Measurements from ENCODE around the gene GAB2. TPM values are rescaled to one million over a fixed set of nuclear protein-coding genes. Genes with fewer than 3 reads are reported as not detected.

Gene GAB2
- total RNA-seq, 4 donors from 2014 or later, result 15.9 to 82.3 (median 21.1) TPM

- peak in 1 of 2 donors; percentile 26 for DNase-seq
- Histone ChIP-seq H3K27me3 (no peaks in the 10 kb centered on the region), H3K27ac (peak overlapping the region; percentile 57 to 58), H3K36me3 (no peaks in the 10 kb centered on the region), H3K4me1 (peaks cover 0 to 11% of the 10 kb centered on the region in 2 donors), H3K4me3 (no peak overlapping the region), H3K9me3 (no peaks in the 10 kb centered on the region)
- intact Hi-C loops (cut with DNase I; ENCODE audit: low total_unique reads), result loop anchor here (10.0 kb wide), 1 partner anchor 130 kb away; no protein-coding TSS in a partner anchor
- no peak for TF ChIP-seq POLR2A (IDR thresholded peaks at IDR 0.05)
- TF ChIP-seq CTCF (IDR thresholded peaks at IDR 0.05), result no peak
Observed at GRCh38 chr11:78424334-78425270, 7.0 kb upstream of the GAB2 start.

- peak overlapping the region in 1 of 2 donors; percentile 10 for H3K27ac ChIP-seq
- H3K4me1 ChIP-seq, result peaks cover 0 to 11% of the 10 kb centered on the region in 2 donors
- no peaks in the 10 kb centered on the region for H3K36me3 ChIP-seq
- no peaks in the 10 kb centered on the region for H3K27me3 ChIP-seq
- no peak for DNase-seq
- intact Hi-C loops (cut with DNase I; ENCODE audit: low total_unique reads), result loop anchor here (10.0 kb wide), 1 partner anchor 132 kb away; no protein-coding TSS in a partner anchor
- TF ChIP-seq CTCF (IDR thresholded peaks at IDR 0.05) (no peak), POLR2A (IDR thresholded peaks at IDR 0.05) (no peak)
- no peaks in the 10 kb centered on the region for H3K9me3 ChIP-seq
- H3K4me3 ChIP-seq, result no peak overlapping the region
Observed at GRCh38 chr11:78423241-78423640, 5.6 kb upstream of the GAB2 start.

- Histone ChIP-seq H3K27ac (peak overlapping the region; percentile 99), H3K4me1 (peaks cover 0 to 11% of the 10 kb centered on the region in 2 donors), H3K27me3 (no peaks in the 10 kb centered on the region), H3K9me3 (no peaks in the 10 kb centered on the region), H3K36me3 (no peaks in the 10 kb centered on the region), H3K4me3 (no peak overlapping the region)
- intact Hi-C loops (cut with DNase I; ENCODE audit: low total_unique reads), result loop anchor here (10.0 kb wide), 1 partner anchor 134 kb away; no protein-coding TSS in a partner anchor
- TF ChIP-seq CTCF (IDR thresholded peaks at IDR 0.05) (no peak), POLR2A (IDR thresholded peaks at IDR 0.05) (peak in 1 of 2 donors; percentile 8)
- DNase-seq, result peak; percentile 91 to 94
Observed at GRCh38 chr11:78420796-78421209, 3.2 kb upstream of the GAB2 start.

- TF ChIP-seq CTCF (IDR thresholded peaks at IDR 0.05) (peak; percentile 48 to 56 (median 51)), POLR2A (IDR thresholded peaks at IDR 0.05) (no peak)
- H3K4me1 ChIP-seq, result peaks cover 0 to 11% of the 10 kb centered on the region in 2 donors
- peak overlapping the region; percentile 99 for H3K27ac ChIP-seq
- H3K27me3 ChIP-seq, result no peaks in the 10 kb centered on the region
- intact Hi-C loops (cut with DNase I; ENCODE audit: low total_unique reads), result loop anchor here (10.0 kb wide), 1 partner anchor 134 kb away; no protein-coding TSS in a partner anchor
- H3K4me3 ChIP-seq, result no peak overlapping the region
- H3K9me3 ChIP-seq, result no peaks in the 10 kb centered on the region
- peak; percentile 76 to 83 for DNase-seq
- H3K36me3 ChIP-seq, result no peaks in the 10 kb centered on the region
Observed at GRCh38 chr11:78420255-78420764, 2.7 kb upstream of the GAB2 start.
